ENCODE results near the gene ATG9B. TPM values are rescaled to one million over a fixed set of nuclear protein-coding genes. Genes with fewer than 3 reads are reported as not detected.

ATG9B gene
- total and polyA plus RNA-seq, 2 of the 13 experiments (the other 11 are each of a cell fraction or from before 2014, with no cell fraction given): 0.24 TPM; not detected in 1

DNA sequence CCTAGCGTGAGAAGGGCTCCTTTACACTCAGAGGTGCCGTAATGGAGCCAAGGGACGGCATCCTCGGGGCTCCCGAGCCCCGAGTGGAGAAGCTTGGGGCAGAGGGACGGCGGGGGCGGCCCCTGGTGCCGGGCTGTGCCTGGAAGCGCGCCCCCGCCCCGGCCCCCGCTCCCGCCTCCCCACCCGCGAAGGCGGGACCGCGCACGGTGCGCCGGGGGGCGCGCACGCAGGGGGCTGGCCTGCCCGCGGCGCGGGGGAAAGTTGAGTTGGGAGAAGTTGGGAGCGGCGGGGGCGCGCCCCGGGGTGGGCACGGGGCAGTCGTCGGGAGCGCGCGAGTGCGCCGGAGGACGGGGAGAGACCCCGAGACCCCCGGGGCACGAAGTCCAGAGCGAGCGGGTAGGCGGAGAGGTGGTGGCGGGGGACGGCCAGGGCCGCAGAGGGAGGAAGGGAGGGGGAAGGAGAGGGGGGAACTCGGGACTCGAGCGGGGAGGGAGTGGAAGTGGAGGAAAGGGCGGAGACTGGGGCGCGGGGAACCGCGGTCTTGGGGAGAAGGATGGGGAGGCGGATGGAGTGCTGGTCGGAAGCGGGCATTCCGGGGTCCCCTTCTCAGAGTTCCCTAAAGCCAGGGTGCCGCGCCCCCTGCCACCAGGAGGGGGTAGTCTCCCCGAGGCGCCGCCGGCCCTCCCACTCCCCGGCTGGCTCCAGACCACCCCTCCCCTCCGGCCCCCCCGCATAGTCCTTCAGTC lies 35.2 kb upstream of the ATG9B start, which contains the start of gene SLC4A2 (continued):
- TF ChIP-seq, protein P1, sequence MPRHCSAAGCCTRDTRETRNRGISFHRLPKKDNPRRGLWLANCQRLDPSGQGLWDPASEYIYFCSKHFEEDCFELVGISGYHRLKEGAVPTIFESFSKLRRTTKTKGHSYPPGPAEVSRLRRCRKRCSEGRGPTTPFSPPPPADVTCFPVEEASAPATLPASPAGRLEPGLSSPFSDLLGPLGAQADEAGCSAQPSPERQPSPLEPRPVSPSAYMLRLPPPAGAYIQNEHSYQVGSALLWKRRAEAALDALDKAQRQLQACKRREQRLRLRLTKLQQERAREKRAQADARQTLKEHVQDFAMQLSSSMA (CRISPR knock-in tag; IDR thresholded peaks at IDR 0.05): no peak
- TF ChIP-seq TAF1 (CRISPR knock-in tag; IDR thresholded peaks at IDR 0.05) (peak; percentile 32; the same call in 1 of the 2 replicates), ZNF329 (CRISPR knock-in tag; IDR thresholded peaks at IDR 0.05; ENCODE audit: low read depth) (no peak), ZMAT3 (CRISPR knock-in tag; conservative IDR thresholded peaks at IDR 0.05) (no peak), MBD4 (IDR thresholded peaks at IDR 0.05; ENCODE audit: borderline replicate concordance, low read length) (no peak), KDM5A (IDR thresholded peaks at IDR 0.05; ENCODE audit: borderline replicate concordance, low read length) (peak; percentile 27; the same call in 1 of the 2 replicates), RFXAP (CRISPR knock-in tag; IDR thresholded peaks at IDR 0.05; ENCODE audit: borderline replicate concordance) (no peak), NCOA5 (CRISPR knock-in tag; IDR thresholded peaks at IDR 0.05) (no peak), PITX1 (CRISPR knock-in tag; IDR thresholded peaks at IDR 0.05) (no peak; the same call in 1 of the 2 replicates), CCAR2 (optimal IDR thresholded peaks at IDR 0.05; ENCODE audit: low read depth, low read length) (no peak)
- TF ChIP-seq, protein P2, sequence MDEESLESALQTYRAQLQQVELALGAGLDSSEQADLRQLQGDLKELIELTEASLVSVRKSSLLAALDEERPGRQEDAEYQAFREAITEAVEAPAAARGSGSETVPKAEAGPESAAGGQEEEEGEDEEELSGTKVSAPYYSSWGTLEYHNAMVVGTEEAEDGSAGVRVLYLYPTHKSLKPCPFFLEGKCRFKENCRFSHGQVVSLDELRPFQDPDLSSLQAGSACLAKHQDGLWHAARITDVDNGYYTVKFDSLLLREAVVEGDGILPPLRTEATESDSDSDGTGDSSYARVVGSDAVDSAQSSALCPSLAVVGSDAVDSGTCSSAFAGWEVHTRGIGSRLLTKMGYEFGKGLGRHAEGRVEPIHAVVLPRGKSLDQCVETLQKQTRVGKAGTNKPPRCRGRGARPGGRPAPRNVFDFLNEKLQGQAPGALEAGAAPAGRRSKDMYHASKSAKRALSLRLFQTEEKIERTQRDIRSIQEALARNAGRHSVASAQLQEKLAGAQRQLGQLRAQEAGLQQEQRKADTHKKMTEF (CRISPR knock-in tag; IDR thresholded peaks at IDR 0.05): peak; percentile 19; the same call in 1 of the 2 replicates
- TF ChIP-seq, protein P3, sequence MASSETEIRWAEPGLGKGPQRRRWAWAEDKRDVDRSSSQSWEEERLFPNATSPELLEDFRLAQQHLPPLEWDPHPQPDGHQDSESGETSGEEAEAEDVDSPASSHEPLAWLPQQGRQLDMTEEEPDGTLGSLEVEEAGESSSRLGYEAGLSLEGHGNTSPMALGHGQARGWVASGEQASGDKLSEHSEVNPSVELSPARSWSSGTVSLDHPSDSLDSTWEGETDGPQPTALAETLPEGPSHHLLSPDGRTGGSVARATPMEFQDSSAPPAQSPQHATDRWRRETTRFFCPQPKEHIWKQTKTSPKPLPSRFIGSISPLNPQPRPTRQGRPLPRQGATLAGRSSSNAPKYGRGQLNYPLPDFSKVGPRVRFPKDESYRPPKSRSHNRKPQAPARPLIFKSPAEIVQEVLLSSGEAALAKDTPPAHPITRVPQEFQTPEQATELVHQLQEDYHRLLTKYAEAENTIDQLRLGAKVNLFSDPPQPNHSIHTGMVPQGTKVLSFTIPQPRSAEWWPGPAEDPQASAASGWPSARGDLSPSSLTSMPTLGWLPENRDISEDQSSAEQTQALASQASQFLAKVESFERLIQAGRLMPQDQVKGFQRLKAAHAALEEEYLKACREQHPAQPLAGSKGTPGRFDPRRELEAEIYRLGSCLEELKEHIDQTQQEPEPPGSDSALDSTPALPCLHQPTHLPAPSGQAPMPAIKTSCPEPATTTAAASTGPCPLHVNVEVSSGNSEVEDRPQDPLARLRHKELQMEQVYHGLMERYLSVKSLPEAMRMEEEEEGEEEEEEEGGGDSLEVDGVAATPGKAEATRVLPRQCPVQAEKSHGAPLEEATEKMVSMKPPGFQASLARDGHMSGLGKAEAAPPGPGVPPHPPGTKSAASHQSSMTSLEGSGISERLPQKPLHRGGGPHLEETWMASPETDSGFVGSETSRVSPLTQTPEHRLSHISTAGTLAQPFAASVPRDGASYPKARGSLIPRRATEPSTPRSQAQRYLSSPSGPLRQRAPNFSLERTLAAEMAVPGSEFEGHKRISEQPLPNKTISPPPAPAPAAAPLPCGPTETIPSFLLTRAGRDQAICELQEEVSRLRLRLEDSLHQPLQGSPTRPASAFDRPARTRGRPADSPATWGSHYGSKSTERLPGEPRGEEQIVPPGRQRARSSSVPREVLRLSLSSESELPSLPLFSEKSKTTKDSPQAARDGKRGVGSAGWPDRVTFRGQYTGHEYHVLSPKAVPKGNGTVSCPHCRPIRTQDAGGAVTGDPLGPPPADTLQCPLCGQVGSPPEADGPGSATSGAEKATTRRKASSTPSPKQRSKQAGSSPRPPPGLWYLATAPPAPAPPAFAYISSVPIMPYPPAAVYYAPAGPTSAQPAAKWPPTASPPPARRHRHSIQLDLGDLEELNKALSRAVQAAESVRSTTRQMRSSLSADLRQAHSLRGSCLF (CRISPR knock-in tag; IDR thresholded peaks at IDR 0.05; ENCODE audit: borderline replicate concordance): no peak
- TF ChIP-seq, protein P4, sequence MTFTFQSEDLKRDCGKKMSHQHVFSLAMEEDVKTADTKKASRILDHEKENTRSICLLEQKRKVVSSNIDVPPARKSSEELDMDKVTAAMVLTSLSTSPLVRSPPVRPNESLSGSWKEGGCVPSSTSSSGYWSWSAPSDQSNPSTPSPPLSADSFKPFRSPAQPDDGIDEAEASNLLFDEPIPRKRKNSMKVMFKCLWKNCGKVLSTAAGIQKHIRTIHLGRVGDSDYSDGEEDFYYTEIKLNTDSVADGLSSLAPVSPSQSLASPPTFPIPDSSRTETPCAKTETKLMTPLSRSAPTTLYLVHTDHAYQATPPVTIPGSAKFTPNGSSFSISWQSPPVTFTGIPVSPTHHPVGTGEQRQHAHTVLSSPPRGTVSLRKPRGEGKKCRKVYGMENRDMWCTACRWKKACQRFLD (CRISPR knock-in tag; IDR thresholded peaks at IDR 0.05; ENCODE audit: borderline replicate concordance): no peak
- TF ChIP-seq, protein P5, sequence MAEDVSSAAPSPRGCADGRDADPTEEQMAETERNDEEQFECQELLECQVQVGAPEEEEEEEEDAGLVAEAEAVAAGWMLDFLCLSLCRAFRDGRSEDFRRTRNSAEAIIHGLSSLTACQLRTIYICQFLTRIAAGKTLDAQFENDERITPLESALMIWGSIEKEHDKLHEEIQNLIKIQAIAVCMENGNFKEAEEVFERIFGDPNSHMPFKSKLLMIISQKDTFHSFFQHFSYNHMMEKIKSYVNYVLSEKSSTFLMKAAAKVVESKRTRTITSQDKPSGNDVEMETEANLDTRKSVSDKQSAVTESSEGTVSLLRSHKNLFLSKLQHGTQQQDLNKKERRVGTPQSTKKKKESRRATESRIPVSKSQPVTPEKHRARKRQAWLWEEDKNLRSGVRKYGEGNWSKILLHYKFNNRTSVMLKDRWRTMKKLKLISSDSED (CRISPR knock-in tag; IDR thresholded peaks at IDR 0.05): no peak
- TF ChIP-seq, protein P6, sequence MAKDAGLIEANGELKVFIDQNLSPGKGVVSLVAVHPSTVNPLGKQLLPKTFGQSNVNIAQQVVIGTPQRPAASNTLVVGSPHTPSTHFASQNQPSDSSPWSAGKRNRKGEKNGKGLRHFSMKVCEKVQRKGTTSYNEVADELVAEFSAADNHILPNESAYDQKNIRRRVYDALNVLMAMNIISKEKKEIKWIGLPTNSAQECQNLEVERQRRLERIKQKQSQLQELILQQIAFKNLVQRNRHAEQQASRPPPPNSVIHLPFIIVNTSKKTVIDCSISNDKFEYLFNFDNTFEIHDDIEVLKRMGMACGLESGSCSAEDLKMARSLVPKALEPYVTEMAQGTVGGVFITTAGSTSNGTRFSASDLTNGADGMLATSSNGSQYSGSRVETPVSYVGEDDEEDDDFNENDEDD (CRISPR knock-in tag; IDR thresholded peaks at IDR 0.05; ENCODE audit: borderline replicate concordance): peak; percentile 37; the same call in 1 of the 2 replicates
